Measurements from ENCODE around the gene TMEM201.
A peak's percentile ranks its signal among the peaks of the same experiment; 100 is the strongest.
"Not testable (repeated sequence)": the region's sequence is repeated elsewhere in the genome, so short reads cannot be mapped to it uniquely, and the experiment has no call there.

The TMEM201 gene, protein sequence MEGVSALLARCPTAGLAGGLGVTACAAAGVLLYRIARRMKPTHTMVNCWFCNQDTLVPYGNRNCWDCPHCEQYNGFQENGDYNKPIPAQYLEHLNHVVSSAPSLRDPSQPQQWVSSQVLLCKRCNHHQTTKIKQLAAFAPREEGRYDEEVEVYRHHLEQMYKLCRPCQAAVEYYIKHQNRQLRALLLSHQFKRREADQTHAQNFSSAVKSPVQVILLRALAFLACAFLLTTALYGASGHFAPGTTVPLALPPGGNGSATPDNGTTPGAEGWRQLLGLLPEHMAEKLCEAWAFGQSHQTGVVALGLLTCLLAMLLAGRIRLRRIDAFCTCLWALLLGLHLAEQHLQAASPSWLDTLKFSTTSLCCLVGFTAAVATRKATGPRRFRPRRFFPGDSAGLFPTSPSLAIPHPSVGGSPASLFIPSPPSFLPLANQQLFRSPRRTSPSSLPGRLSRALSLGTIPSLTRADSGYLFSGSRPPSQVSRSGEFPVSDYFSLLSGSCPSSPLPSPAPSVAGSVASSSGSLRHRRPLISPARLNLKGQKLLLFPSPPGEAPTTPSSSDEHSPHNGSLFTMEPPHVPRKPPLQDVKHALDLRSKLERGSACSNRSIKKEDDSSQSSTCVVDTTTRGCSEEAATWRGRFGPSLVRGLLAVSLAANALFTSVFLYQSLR

DNA sequence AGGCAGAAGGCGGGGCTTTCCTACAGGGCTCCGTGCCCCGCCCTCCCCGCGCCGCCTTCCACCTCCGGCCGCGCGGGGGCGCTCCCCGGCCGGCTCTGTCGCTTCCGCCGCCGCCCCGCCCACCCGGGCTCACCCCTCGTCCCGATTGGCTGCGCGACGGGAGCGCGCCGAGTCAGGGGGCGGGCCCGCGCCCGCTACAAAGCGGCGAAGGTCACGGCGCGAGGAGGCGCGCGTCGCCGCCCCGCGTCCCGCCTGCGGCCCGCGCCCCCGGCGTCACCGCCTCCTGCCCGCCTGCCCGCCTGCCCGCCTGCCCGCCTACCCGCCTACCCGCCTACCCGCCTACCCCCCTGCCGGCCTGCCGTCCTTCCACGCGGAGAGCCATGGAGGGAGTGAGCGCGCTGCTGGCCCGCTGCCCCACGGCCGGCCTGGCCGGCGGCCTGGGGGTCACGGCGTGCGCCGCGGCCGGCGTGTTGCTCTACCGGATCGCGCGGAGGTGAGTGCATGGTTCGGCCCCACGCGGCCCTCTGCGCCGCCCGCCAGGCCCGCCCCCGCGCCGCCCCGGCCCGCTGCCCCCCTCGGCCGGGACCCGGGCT lies at the start of gene TMEM201:
Gene TMEM201, plus strand, starts transcription at position 361 of the 593 bp plus-strand sequence. Its CDS starts 20 bp downstream, at position 381.
- peak; percentile 91 to 92 for DNase-seq (ENCODE audit: low read depth in 2 of 2)

DNA sequence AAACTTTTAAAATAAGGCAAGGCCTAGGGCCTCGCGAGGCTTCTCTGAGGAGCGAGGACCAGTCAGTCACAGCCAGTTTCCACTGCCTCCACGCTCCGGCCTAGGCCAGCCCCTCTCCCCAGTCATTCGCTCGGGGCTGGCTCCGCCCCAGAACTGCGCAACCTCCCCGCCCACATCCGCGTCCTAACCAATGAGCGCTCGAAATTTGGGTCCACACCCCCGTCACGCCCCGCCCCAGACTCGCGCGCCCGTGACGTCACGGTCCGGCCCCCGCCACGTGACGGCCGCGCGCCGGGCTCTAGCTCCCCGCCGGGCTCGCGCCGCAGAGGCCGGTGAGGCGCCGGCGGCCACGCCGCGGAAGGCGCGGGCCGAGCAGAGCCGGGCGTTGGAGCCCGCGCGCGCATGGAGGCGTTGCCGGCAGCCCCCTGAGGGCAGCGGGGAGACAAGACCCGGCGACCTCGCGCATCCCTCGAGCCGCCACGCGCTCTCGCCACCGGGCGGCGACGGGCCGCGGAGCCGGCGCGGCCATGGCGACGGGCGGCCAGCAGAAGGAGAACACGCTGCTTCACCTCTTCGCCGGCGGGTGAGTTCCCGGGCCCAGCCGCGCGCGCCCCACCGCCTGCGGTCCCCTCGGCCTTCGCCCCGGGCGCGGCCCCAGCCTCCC lies 49.4 kb upstream of the TMEM201 start, which contains the start of gene SLC25A33:
Gene SLC25A33, plus strand, starts transcription at position 301 of the 664 bp plus-strand sequence. Its CDS starts 227 bp downstream, at position 528.
- peak; percentile 97 to 99 for DNase-seq (ENCODE audit: low read depth in 2 of 2)

DNA sequence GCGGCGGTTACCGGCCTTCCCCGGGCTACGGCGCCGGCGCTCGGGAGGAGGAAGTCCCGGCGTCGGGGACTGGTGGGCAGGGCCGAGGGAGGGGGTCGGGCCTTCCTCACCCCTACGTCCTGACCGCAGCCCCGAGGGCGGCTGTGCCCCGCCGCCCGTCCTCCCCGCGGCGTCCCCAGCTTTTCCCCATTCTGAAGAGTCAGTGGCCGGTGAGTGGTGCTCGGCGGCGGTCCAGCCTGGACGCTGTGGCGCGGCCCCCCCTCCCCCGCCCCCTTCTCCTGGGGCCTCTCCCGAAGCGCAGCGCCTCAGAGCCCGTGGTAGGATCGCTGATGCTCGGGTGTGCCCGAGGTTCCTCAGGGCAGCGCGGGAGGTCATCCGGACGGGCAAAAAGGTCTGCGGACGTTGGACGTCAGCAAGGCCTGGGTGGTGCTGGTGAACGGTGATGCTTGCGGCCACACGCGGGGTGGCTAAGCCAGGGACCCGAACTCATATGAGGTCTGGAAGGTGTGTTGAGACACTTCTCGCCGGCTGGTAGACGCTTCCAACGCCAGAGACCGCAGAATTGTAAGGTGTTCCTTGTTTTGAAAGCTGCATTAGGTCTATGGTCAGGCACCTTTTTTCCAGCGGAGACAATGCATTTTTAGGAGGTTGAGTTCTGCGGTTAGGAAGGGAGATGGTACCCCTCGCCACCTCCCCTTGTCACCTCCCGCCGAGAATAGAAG lies 48.7 kb upstream of the TMEM201 start:
- DNase-seq (ENCODE audit: low read depth in 2 of 2) = peak; percentile 26 to 27

DNA sequence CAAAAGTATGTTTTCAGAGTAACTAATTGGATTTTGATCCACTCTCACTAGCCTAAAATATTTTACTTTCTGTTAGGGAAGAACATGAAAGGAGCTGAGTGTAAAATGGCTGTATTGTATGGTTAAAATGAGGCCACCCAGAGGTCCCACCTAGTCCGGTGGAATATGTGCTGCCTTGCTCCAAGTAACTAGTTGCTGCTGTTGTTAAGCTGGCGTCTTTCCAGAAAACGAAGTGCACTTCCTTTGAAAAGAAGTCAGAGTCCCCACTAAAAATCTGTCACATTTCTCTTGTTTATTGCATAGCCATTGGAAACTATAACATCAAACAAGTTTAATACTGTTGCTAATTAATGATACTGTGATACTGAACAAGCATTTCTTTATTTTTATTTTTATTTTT lies 46.3 kb upstream of the TMEM201 start:
- DNase-seq (ENCODE audit: low read depth in 2 of 2) = no peak

DNA sequence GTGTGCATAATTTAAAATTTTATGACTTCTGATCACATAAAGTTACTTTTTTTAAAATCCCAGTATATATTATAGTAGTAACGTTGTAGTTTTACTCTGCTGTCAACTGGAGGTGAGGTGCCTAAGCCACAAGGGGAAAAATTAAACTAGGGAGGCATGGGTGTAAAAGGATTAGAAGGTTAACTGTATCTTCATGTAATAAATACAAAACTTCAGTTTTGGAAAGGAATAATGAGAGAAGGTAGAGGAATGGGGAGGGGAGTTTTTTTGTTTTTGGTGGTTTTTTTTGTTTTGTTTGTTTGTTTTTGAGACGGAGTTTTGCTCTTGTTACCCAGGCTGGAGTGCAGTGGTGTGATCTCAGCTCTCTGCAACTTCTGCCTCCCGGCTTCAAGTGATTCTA lies 43.8 kb upstream of the TMEM201 start:
- no peak for DNase-seq (ENCODE audit: low read depth in 2 of 2)

DNA sequence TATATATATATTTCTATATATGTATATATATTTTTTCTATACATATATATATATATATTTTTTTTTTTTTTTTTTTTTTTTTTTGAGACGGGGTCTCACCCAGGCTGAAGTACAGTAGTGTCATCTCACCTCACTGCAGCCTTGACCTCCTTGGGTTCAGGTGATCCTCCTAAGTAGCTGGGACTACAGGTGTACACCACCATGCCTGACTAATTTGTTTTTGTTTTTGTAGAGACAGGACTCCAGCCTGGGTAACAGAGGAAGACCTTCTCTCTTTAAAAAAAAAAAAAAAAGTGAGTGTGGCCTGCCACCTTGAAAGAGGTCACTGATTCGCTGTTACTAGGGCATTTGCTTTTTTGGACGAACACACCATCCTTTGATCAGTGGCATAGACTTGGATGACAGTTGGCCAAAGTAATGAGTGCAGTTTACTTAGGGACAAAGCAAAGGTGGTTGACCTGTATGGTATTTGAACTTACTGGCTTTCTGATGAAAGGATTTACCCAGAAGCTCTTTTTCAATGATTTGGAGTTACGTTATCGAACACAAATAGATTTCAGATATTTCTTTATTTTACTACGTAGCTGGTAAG lies 38.7 kb upstream of the TMEM201 start:
- DNase-seq (ENCODE audit: low read depth in 2 of 2) = no peak

DNA sequence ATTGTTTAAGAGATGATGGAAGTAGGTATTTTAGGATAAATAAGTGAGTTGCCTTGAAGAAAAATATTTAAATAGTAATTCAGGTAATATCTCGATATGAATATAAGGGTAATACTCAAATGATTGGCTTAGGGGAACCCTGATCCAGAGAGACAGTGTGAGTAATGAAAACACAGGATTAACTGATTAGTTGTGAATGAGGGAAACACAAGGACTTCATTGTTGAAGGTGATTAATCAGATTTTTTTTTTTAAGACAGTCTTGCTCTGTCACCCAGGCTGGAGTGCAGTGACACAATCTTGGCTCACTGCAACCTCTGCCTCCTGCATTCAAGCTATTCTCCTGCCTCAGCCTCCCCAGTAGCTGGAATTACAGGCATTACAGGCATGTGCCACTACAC lies 36.7 kb upstream of the TMEM201 start:
- no peak for DNase-seq (ENCODE audit: low read depth in 2 of 2)

DNA sequence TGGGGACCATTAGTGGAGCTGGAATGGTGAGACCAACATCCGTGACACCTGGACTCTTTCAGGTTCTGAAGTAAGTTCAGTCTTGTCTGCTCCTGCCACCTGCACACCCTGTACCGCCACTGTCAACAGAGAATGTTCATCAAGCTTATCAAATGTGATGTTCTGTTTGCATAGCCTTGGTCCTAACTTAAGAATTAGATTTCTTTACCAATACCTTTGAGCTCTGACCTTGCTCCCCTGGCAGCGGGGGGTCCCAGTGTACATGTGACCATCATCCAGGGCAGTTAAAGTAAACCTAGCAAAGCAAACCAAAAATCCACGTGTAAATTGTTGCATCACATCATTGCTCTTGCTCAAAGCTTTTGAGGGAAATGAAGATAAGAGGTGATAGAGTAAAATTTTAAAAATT lies 35.0 kb upstream of the TMEM201 start:
- DNase-seq (ENCODE audit: low read depth in 2 of 2) = no peak

DNA sequence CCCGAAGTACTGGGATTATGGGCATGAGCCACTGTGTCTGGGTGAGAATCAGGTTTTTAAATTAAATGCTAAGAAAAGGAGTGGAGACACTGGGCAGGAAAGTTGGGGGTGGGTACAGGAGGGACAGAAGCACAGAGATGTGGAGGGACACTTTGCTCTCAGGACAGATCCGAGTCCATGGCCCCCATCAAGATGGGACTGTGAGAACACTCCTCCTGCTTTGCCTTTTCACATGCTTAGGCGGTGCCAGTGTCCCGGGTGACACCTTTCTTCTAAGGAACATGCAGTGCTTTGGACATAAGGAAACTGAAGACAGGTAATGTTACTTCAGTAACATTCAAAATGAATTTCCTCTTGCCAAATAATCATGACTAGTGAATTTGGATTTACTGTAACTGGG lies 32.8 kb upstream of the TMEM201 start:
- DNase-seq (ENCODE audit: low read depth in 2 of 2) = no peak

DNA sequence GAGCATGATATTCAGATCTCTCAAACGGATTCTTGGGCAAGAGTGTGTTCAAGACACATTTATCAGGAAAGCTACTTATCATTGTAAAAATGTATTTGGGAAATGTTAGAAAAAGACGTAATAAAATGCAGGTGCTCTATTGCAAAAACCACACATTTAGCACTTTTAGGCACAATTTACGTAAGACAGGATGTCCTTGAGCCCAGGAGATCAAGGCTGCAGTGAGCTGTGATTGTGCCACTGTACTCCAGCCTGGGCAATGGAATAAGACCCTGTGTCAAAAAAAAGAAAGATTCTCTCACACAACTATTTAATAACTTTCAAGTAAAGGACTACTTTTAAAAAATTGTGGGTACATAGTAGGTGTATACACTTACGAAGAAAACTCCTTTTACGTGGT lies 31.1 kb upstream of the TMEM201 start:
- DNase-seq (ENCODE audit: low read depth in 2 of 2) = no peak

DNA sequence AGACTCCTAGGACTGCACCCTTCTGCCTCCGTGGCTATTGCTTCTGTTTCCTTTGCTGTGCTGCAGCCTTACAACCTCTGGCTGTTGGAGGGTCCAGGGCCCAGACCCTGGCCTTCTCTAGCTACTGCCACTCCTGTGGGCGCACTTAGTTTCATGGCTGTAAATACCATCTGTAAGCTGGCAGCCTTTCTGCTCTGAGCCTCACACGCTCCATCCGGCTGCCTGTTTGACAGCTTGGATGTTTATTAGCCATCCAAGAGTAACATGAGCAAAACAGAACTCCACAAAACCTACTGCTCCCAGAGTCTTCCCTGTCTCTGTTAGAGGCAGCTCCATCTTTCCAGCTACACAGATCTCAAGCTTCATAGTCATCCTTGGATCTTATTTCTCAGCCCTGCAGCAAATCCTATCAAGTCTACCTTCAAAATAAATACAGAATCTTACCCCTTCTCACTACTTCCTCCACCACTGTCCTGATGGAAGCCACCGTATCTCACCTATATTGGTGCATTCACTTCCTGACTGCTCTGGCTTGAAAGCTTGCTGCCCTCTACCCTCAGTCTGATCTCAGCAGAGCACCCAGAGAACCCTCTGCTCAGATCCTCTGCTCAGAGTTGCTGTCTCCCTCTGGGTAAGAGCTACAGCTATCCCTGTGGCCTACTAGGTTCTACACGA lies 30.3 kb upstream of the TMEM201 start:
- no peak for DNase-seq (ENCODE audit: low read depth in 2 of 2)

DNA sequence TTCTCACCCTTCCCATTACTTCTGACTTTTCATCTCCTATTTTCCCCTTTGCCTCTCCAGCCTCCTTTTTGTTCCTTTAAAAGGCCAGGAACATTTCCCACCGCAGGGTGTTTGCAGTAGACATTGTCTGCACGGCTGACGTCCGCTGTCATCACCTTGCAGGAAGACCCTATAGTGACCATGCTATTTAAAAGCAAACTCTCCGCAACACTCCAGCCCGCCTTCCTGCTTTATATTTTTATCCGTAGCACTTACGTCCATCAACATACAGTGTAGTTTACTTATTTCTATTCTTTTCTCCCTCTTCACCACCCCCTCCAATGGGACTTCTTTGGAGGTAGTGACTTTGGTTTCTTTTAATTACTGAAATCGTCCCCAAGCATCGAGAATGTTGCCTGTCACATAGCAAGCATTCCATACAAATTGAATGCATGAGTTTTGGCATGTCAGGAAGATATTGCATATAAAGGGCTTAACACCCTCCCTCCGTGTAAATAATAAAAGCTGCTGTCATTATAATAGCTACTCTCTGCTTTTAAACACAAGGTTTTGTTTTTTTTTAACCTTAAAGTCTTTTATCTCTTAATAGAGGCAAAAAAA lies 29.7 kb upstream of the TMEM201 start:
- no peak for DNase-seq (ENCODE audit: low read depth in 2 of 2)

DNA sequence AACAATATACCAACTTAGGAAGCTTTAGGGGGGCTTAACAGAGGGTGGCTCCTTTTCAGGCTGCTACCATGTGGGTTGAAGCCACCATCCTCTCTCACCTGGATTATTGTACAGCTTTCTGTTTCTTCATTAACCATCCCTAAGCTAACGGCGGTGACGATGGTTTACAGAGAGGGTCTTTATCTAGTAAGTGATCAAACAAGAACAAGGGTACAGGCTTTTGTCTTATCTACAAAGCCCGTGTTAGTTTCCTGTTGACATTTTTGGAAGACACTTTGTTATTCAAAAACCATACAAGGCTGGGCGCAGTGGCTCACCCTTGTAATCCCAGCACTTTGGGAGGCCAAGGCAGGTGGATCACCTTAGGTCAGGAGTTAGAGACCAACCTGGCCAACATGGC lies 29.0 kb upstream of the TMEM201 start:
- no peak for DNase-seq (ENCODE audit: low read depth in 2 of 2)

DNA sequence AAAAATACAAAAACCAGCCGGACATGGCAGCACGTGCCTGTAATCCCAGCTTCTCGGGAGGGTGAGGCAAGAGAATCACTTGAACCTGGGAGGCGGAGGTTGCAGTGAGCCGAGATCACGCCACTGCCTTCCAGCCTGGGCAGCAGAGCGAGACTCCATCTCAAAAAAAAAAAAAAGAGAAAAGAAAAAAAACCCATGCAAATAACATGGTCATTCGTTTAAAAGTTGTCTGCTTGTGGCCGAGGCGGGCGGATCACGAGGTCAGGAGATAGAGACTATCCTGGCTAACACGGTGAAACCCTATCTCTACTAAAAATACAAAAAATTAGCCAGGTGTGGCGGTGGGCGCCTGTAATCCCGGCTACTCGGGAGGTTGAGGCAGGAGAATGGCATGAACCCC lies 28.6 kb upstream of the TMEM201 start:
- not testable (repeated sequence) for DNase-seq (ENCODE audit: low read depth in 2 of 2)

DNA sequence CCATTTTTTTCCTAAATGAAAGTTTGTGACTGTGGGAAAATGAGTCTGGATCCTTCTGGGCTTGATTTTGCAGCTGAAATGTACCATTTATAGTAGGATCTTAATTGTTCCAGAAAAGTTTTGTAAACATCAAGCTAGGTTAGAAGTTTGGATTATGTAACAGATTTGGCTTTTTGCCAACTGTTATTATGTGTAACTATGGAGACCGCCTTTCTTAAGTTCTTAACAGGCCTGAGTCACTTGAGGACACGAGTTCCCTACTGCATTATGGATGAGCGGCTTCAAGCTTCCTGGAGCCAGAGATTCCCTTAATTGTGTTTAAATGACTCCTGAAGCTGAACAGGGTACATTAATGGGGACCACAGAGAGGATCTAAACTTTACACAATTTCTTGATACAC lies 27.3 kb upstream of the TMEM201 start:
- no peak for DNase-seq (ENCODE audit: low read depth in 2 of 2)

DNA sequence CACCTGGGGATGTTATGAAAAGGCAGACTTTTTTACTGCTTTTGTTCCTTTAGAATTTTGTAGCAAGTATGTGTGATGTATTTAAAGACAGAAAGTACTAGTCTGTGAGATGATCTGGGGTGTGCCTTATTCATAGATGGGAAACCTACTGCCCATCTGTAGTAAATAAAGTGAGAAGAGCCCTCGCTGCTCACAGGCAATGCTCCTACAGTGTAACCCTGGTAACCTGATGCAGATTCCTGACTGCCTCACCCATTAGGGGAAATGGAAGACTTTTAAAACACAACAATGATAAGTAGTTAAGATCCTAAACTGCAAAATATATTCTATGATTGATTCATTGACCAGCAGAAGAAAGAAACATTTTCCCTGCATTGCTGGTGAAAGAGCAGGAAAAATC lies 19.4 kb upstream of the TMEM201 start:
- no peak for DNase-seq (ENCODE audit: low read depth in 2 of 2)

DNA sequence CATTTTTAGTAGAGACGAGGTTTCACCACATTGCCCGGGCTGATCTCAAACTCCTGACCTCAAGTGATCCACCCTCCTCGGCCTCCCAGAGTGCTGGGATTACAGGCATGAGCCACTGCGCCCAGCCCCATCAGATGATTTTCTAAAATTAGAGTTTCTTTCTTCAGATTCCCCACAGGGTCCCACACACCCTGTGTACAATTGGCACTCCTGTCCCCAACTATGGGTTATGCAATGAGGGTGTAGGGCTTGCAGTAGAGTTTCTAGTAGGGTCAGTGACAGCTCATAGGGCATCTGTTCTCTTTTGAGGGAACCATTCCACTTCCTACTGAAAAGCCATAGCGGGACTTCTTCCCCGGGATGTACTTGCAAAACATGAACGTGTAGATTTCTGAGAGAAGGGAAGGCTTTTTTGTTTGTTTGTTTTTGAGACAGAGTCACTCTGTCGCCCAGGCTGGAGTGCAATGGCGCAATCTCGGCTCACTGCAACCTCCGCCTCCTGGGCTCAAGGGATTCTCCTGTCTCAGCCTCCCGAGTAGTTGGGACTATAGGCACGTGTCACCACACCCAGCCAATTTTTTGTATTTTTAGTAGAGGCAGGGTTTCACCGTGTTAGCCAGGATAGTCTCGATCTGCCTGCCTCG lies 17.7 kb upstream of the TMEM201 start:
- DNase-seq (ENCODE audit: low read depth in 2 of 2) = not testable (repeated sequence)

DNA sequence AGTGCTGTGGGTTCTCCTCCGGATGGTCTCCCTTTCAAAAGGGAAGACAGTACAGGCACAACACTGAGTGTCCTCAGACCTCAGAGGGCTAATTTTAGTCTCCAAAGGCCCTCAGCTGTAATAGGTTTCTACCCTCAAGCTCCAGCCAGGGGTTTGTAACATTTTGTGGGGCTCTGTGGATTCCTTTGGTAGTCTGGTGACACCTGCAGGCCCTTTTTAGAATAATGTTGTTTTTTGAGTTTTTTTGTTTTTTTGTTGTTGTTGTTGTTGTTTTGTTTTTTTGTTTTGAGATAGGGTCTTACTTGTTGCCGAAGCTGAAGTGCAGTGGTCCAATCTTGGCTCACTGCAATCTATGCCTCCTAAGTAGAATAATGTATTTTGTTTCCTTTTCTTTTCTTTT lies 15.0 kb upstream of the TMEM201 start:
- DNase-seq (ENCODE audit: low read depth in 2 of 2) = no peak

DNA sequence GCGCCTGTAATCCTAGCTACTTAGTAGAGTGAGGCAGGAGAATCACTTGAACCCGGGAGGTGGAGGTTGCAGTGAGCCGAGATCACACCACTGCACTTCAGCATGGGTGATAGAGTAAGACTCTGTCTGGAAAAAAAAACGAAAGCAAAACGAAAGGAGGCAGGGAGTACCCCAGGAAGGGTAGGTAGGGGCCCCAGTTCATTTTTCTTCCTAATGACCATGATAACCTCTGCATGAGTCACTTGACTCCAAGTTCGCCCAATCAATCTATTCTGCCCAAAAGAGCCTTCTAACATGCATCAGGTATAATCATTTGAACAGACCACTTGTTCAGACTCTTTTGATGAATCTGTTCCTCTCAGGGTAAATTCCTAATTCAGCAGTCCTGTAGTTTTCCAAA lies 13.2 kb upstream of the TMEM201 start:
- DNase-seq (ENCODE audit: low read depth in 2 of 2) = no peak

DNA sequence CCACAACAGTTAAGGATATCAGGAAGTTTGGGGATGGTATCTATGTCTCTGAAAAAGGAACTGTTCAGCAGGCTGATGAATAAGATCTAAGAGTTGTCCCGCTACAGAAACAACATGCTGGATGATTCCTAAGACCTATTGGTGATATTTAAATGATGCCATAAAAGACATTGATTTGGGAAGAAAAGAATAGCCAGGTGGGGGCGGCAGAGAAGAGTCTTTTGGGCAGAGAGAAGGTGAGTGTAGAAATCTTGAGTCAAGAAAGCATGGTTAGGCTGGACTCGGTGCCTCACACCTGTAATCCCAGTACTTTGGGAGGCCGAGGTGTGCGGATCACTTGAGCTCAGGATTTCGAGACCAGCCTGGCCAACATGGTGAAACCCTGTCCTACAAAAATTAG lies 11.8 kb upstream of the TMEM201 start:
- DNase-seq (ENCODE audit: low read depth in 2 of 2) = no peak

Data from stimulated activated CD4-positive, alpha-beta T cell treated with anti-CD3 and anti-CD28 coated beads, Interleukin-4, amount 100 ng/mL, for 48 hours (primary cell).